ENCODE measurements around the gene ENO3.

DNA sequence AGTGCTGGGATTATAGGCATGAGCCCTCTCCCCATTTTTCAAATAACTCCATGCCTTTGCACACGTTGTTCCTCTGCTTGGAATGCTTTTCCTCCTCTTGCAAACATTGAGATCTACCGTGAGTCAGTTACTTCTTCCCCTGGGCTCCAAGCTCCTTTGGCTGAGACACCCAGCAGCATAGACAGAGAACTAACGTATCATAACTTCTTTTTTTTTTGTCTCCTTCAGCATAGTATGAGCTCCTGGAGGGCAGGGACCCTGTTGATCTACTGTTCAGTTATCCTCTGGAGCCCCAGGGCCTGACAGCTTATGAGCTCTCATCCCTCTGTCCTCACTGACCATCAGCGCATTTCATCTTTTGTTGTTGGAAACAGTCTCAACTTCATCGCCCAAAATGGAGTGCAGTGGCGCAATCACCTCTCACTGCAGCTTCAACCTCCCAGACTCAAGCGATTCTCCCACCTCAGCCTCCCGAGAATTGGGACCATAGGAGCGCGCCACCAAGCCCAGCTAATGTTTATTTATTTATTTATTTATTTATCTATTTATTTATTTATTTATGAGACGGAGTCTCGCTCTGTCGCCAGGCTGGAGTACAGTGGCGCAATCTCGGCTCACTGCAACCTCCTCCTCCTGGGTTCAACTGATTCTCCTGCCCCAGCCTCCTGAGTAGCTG is 14.5 kb downstream of the ENO3 start:
- TF ChIP-seq CTCF (conservative IDR thresholded peaks at IDR 0.05; ENCODE audit: low read length) (no peak), EZH2phosphoT487 (IDR thresholded peaks at IDR 0.05; ENCODE audit: borderline replicate concordance) (no peak)
